Osteoblast (primary cell): ENCODE results near the gene FAM174C. TPM values are rescaled to one million over a fixed set of nuclear protein-coding genes. Genes with fewer than 3 reads are reported as not detected.

Experiments used
- DNase-seq: peaks from one replicate; pipeline ENCODE4 v3.0.0; 2011; ENCODE audit warnings: low spot score, mixed read lengths; ENCODE audit not compliant: insufficient read length; ENCODE audit errors: missing footprints
- H2AFZ ChIP-seq: 2 replicates; pipeline ENCODE4 v1.6.0; 2011; ENCODE audit warnings: mild to moderate bottlenecking, low read length
- H3K27ac ChIP-seq: 2 replicates; pipeline ENCODE4 v1.5.1; 2011; ENCODE audit warnings: mild to moderate bottlenecking, low read depth, low read length, moderate library complexity
- H3K27me3 ChIP-seq: 2 replicates; pipeline ENCODE4 v1.6.0; 2012; ENCODE audit warnings: mild to moderate bottlenecking, control low read depth, inconsistent platforms, low read length, moderate library complexity; ENCODE audit not compliant: insufficient read depth
- H3K36me3 ChIP-seq: 2 replicates; pipeline ENCODE4 v1.5.1; 2011; ENCODE audit warnings: mild to moderate bottlenecking, low read length, control low read depth, moderate library complexity; ENCODE audit not compliant: insufficient read depth
- H3K4me1 ChIP-seq: 2 replicates; pipeline ENCODE4 v1.5.1; 2011; ENCODE audit warnings: mild to moderate bottlenecking, low read length, control low read depth, moderate library complexity; ENCODE audit not compliant: insufficient read depth
- H3K4me2 ChIP-seq: 2 replicates; pipeline ENCODE4 v1.6.0; 2011; ENCODE audit warnings: mild to moderate bottlenecking, low read length; ENCODE audit not compliant: insufficient read depth
- H3K4me3 ChIP-seq: fragments of 200-600 bp; sonication (generic); 3 replicates; pipeline ENCODE4 v1.5.1; 2012; ENCODE audit warnings: mild to moderate bottlenecking, low read length, inconsistent platforms; ENCODE audit not compliant: insufficient read depth
- H3K79me2 ChIP-seq: 2 replicates; pipeline ENCODE4 v1.6.0; 2012; ENCODE audit warnings: mild to moderate bottlenecking, low read length, control low read depth, inconsistent platforms; ENCODE audit not compliant: insufficient read depth
- H3K9me3 ChIP-seq: 2 replicates; pipeline ENCODE4 v1.5.1; 2011; ENCODE audit warnings: low read depth, low read length, control low read depth
- H4K20me1 ChIP-seq: 2 replicates; pipeline ENCODE4 v1.6.0; 2012; ENCODE audit warnings: mild to moderate bottlenecking, low read length, control low read depth; ENCODE audit not compliant: insufficient read depth
- total RNA-seq: library from RNA; depleted of rRNA; stranded (reverse); fragments of >200 nt; gene quantifications from 2 replicates; pipeline ENCODE4 v1.2.3, GENCODE V29; 2012
- TF ChIP-seq, protein P1 (sequence below): IDR thresholded peaks from 2 replicates; pipeline ENCODE4 v1.5.1; 2011; ENCODE audit warnings: mild to moderate bottlenecking, low read depth, low read length, moderate library complexity; ENCODE audit errors: extremely low read depth

The FAM174C gene
- total RNA-seq, 1 donor = 25.0 TPM

- H3K27ac ChIP-seq = peak within 1 kb of the TSS; percentile 94
- no peaks in the 10 kb centered on the region for H3K27me3 ChIP-seq
- H3K4me2 ChIP-seq = peak within 1 kb of the TSS; percentile 76
- H3K4me3 ChIP-seq = peak within 1 kb of the TSS; percentile 75
- peak; percentile 100 for DNase-seq
- H3K79me2 ChIP-seq = peaks cover 48% of the 10 kb centered on the region
- H2AFZ ChIP-seq = no peak within 1 kb of the TSS
- H3K36me3 ChIP-seq = peaks cover 37% of the 10 kb centered on the region
- no peaks in the 10 kb centered on the region for H3K9me3 ChIP-seq
- TF ChIP-seq, protein P1, sequence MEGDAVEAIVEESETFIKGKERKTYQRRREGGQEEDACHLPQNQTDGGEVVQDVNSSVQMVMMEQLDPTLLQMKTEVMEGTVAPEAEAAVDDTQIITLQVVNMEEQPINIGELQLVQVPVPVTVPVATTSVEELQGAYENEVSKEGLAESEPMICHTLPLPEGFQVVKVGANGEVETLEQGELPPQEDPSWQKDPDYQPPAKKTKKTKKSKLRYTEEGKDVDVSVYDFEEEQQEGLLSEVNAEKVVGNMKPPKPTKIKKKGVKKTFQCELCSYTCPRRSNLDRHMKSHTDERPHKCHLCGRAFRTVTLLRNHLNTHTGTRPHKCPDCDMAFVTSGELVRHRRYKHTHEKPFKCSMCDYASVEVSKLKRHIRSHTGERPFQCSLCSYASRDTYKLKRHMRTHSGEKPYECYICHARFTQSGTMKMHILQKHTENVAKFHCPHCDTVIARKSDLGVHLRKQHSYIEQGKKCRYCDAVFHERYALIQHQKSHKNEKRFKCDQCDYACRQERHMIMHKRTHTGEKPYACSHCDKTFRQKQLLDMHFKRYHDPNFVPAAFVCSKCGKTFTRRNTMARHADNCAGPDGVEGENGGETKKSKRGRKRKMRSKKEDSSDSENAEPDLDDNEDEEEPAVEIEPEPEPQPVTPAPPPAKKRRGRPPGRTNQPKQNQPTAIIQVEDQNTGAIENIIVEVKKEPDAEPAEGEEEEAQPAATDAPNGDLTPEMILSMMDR = no peak
- peaks cover 36% of the 10 kb centered on the region for H4K20me1 ChIP-seq
- peaks cover 59% of the 10 kb centered on the region for H3K4me1 ChIP-seq
Observed at GRCh38 chr19:1269065-1269477, 6.3 kb upstream of the FAM174C start, which contains the start of gene CIRBP. TSS of gene CIRBP (plus strand) at chr19:1269332. CDS start at chr19:1270934, 1,602 bp downstream.

- Histone ChIP-seq H3K79me2 (peaks cover 52% of the 10 kb centered on the region), H3K4me3 (peak overlapping the region; percentile 75), H3K4me1 (peaks cover 64% of the 10 kb centered on the region), H3K36me3 (peaks cover 42% of the 10 kb centered on the region), H4K20me1 (peaks cover 41% of the 10 kb centered on the region), H3K27ac (peak overlapping the region; percentile 94), H3K9me3 (no peaks in the 10 kb centered on the region), H2AFZ (no peak overlapping the region), H3K27me3 (no peaks in the 10 kb centered on the region), H3K4me2 (peak overlapping the region; percentile 76)
- DNase-seq = peak; percentile 99
- TF ChIP-seq, protein P1 = peak; percentile 27
Observed at GRCh38 chr19:1269478-1270212, 5.7 kb upstream of the FAM174C start.

- TF ChIP-seq, protein P1 = no peak
- H2AFZ ChIP-seq = no peak overlapping the region
- no peaks in the 10 kb centered on the region for H3K27me3 ChIP-seq
- H3K9me3 ChIP-seq = no peaks in the 10 kb centered on the region
- H3K36me3 ChIP-seq = peaks cover 45% of the 10 kb centered on the region
- H4K20me1 ChIP-seq = peaks cover 44% of the 10 kb centered on the region
- H3K4me3 ChIP-seq = peak overlapping the region; percentile 75
- peak overlapping the region; percentile 76 for H3K4me2 ChIP-seq
- DNase-seq = no peak
- H3K79me2 ChIP-seq = peaks cover 54% of the 10 kb centered on the region
- peak overlapping the region; percentile 94 for H3K27ac ChIP-seq
- peaks cover 58% of the 10 kb centered on the region for H3K4me1 ChIP-seq
Observed at GRCh38 chr19:1270213-1270853, 5.0 kb upstream of the FAM174C start.
